Glutamatergic neuron (in vitro differentiated cells): Measurements from ENCODE around the gene FAM168A. TPM values are rescaled to one million over a fixed set of nuclear protein-coding genes. Genes with fewer than 3 reads are reported as not detected.

Source experiments
- DNase-seq: peaks from one replicate; pipeline ENCODE4 v3.0.0; 2022
- H3K27ac Mint-ChIP-seq: one replicate; pipeline ENCODE4 v1.8.0; 2020; ENCODE audit warnings: mild to moderate bottlenecking, mixed read lengths, inconsistent platforms; ENCODE audit not compliant: unreplicated experiment
- H3K27me3 Mint-ChIP-seq: one replicate; pipeline ENCODE4 v1.8.0; 2020; ENCODE audit warnings: mild to moderate bottlenecking, moderate library complexity, mixed read lengths, inconsistent platforms; ENCODE audit not compliant: unreplicated experiment
- H3K36me3 Mint-ChIP-seq: one replicate; pipeline ENCODE4 v1.8.0; 2020; ENCODE audit warnings: mild to moderate bottlenecking, mixed read lengths, inconsistent platforms; ENCODE audit not compliant: unreplicated experiment
- H3K4me1 Mint-ChIP-seq: one replicate; pipeline ENCODE4 v1.8.0; 2020; ENCODE audit warnings: mild to moderate bottlenecking, low read depth, mixed read lengths, inconsistent platforms; ENCODE audit not compliant: unreplicated experiment
- H3K4me3 Mint-ChIP-seq: one replicate; pipeline ENCODE4 v1.8.0; 2020; ENCODE audit warnings: mild to moderate bottlenecking, mixed read lengths, inconsistent platforms; ENCODE audit not compliant: unreplicated experiment
- H3K9me3 Mint-ChIP-seq: one replicate; pipeline ENCODE4 v1.8.0; 2020; ENCODE audit warnings: mild to moderate bottlenecking, moderate library complexity, mixed read lengths, inconsistent platforms; ENCODE audit not compliant: unreplicated experiment
- total RNA-seq: library from RNA; stranded (reverse); fragmentation: NEBNext Ultra II Directional; extraction: Animal tissue kit (Norgen Biotek cat#: 25700); gene quantifications from one replicate; pipeline ENCODE4 v1.2.1, GENCODE V29; 2021; ENCODE audit not compliant: unreplicated experiment
- TF ChIP-seq, protein P1 (sequence below): fragments of 200-600 bp; sonication (generic); IDR thresholded peaks from one replicate; pipeline ENCODE4 v1.5.0; 2021; ENCODE audit not compliant: partially characterized antibody, unreplicated experiment

The FAM168A gene
- total RNA-seq, 1 donor from 2014 or later: 84.3 TPM

DNA sequence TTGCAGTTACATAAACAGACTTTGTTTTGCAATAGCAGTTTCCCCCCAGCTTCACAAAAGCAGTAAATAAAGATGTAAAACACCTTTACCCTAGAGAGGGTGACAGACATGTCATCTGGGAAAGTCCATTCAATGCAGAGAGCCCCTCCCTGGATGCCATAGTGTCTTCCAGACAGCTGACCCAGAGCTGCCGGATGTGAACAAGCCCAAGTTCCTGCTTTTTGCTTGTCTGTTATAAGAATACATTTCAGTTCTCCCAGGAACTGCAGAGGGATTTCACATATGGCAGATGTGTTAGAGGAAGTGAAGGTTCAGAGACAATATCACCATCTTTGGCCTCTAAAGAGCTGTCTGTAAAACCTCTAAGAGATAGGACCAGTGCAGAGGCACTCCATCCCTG is 172.8 kb downstream of the FAM168A start:
- no peak overlapping the region for H3K27ac Mint-ChIP-seq
- H3K4me1 Mint-ChIP-seq: peaks cover 7% of the 10 kb centered on the region
- no peak for DNase-seq
- no peak overlapping the region for H3K4me3 Mint-ChIP-seq
- H3K27me3 Mint-ChIP-seq: peaks cover 2% of the 10 kb centered on the region
- H3K36me3 Mint-ChIP-seq: no peaks in the 10 kb centered on the region
- H3K9me3 Mint-ChIP-seq: peaks cover 1% of the 10 kb centered on the region
- TF ChIP-seq, protein P1, sequence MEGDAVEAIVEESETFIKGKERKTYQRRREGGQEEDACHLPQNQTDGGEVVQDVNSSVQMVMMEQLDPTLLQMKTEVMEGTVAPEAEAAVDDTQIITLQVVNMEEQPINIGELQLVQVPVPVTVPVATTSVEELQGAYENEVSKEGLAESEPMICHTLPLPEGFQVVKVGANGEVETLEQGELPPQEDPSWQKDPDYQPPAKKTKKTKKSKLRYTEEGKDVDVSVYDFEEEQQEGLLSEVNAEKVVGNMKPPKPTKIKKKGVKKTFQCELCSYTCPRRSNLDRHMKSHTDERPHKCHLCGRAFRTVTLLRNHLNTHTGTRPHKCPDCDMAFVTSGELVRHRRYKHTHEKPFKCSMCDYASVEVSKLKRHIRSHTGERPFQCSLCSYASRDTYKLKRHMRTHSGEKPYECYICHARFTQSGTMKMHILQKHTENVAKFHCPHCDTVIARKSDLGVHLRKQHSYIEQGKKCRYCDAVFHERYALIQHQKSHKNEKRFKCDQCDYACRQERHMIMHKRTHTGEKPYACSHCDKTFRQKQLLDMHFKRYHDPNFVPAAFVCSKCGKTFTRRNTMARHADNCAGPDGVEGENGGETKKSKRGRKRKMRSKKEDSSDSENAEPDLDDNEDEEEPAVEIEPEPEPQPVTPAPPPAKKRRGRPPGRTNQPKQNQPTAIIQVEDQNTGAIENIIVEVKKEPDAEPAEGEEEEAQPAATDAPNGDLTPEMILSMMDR: no peak

DNA sequence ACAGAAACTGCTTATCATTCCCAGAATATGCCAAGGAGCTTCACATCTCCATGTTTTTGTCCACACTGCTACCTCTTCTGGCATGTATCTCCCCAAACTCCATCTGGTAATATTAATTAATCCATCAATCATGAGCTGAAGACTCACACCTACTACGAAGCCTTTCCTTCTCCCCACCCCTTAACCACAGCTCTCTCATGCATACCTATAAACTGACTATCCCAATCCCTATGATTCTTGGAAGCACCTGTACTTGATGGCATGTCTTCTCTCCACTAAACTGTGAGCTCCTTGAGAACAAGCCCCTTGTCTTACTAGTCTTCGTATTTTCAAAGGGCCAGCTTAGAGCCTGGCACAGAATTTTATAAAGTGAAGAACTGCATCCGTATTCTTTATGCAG is 174.4 kb downstream of the FAM168A start:
- Mint-ChIP-seq H3K4me1 (peaks cover 7% of the 10 kb centered on the region), H3K9me3 (peaks cover 3% of the 10 kb centered on the region), H3K36me3 (no peaks in the 10 kb centered on the region), H3K27me3 (peaks cover 2% of the 10 kb centered on the region), H3K4me3 (no peak overlapping the region), H3K27ac (no peak overlapping the region)
- no peak for DNase-seq
- TF ChIP-seq, protein P1: no peak

DNA sequence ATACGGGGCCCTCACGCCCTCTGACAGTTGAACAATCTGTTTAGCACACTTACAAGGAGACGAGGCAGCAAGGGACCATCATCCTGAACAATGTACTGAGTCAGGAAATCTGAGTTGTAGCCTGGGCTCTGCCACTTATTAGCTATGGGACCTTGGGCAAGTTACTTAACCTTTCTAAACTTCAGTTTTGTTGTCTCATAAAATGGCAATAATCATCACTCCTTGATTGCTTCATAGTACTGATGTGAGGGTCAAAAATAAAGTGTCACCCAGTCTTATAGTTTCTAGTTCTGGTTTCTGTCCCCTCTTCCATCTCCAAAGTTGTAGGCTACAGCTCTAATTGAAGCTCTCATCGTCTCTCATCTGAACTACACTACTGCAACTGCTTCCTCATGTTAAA is 175.0 kb downstream of the FAM168A start:
- Mint-ChIP-seq H3K4me3 (no peak overlapping the region), H3K27ac (no peak overlapping the region), H3K27me3 (peaks cover 2% of the 10 kb centered on the region), H3K4me1 (peaks cover 5% of the 10 kb centered on the region), H3K36me3 (no peaks in the 10 kb centered on the region), H3K9me3 (peaks cover 3% of the 10 kb centered on the region)
- TF ChIP-seq, protein P1: no peak
- no peak for DNase-seq

DNA sequence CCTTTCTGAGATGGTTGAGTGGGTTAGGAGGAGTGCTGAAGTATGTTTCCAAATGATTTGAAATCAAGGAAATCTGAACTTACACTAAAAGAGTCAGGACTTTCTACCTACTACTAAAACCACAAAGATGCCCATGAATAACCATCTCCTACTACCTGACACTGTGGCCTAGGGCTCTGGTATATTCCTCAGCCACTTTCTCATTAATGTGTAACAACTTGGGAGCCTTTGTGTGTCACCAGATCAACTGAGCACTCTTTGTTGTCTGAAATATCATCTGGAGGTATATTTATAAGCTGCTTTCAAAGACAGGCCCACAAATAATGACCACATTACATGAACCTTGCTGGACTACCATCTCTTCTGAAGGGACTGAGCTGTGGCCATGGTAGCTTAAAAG is 177.8 kb downstream of the FAM168A start:
- Mint-ChIP-seq H3K27ac (no peak overlapping the region), H3K4me3 (no peak overlapping the region), H3K27me3 (no peaks in the 10 kb centered on the region), H3K9me3 (peaks cover 3% of the 10 kb centered on the region), H3K36me3 (no peaks in the 10 kb centered on the region), H3K4me1 (no peaks in the 10 kb centered on the region)
- no peak for DNase-seq
- TF ChIP-seq, protein P1: no peak

DNA sequence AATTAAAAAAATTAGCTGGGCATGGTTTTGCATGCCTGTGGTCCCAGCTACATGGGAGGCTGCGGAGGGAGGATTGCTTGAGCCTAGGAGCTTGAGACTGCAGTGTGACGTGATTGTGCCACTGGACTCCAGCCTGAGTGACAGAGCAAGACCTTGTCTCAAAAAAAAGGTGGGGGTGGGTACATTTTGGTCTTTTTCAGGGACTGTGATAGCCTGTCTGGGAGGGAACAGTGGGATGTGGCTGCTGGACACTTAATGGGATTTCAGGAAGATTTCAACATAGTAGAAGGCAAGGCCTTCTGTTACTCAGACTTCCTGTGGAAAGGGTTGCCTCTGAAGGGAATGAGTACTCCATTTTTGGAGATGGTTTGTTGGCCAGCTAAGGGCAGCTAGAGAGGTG is 181.1 kb downstream of the FAM168A start:
- no peaks in the 10 kb centered on the region for H3K36me3 Mint-ChIP-seq
- no peak overlapping the region for H3K27ac Mint-ChIP-seq
- H3K27me3 Mint-ChIP-seq: peaks cover 2% of the 10 kb centered on the region
- H3K4me1 Mint-ChIP-seq: peaks cover 5% of the 10 kb centered on the region
- H3K4me3 Mint-ChIP-seq: no peak overlapping the region
- DNase-seq: no peak
- TF ChIP-seq, protein P1: no peak
- H3K9me3 Mint-ChIP-seq: peaks cover 2% of the 10 kb centered on the region
